DMS53 treated with DMSO at 0.1 percent for 48 hours (cell line): ENCODE results near the gene RBM17.
"Not testable (repeated sequence)": the region's sequence is repeated elsewhere in the genome, so short reads cannot be mapped to it uniquely, and the experiment has no call there.

Experiments used
- DNase-seq: peaks from one replicate; lab custom pipeline; 2025; ENCODE audit not compliant: unreplicated experiment; lab: John Stamatoyannopoulos, UW

RBM17 gene, protein sequence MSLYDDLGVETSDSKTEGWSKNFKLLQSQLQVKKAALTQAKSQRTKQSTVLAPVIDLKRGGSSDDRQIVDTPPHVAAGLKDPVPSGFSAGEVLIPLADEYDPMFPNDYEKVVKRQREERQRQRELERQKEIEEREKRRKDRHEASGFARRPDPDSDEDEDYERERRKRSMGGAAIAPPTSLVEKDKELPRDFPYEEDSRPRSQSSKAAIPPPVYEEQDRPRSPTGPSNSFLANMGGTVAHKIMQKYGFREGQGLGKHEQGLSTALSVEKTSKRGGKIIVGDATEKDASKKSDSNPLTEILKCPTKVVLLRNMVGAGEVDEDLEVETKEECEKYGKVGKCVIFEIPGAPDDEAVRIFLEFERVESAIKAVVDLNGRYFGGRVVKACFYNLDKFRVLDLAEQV

DNA sequence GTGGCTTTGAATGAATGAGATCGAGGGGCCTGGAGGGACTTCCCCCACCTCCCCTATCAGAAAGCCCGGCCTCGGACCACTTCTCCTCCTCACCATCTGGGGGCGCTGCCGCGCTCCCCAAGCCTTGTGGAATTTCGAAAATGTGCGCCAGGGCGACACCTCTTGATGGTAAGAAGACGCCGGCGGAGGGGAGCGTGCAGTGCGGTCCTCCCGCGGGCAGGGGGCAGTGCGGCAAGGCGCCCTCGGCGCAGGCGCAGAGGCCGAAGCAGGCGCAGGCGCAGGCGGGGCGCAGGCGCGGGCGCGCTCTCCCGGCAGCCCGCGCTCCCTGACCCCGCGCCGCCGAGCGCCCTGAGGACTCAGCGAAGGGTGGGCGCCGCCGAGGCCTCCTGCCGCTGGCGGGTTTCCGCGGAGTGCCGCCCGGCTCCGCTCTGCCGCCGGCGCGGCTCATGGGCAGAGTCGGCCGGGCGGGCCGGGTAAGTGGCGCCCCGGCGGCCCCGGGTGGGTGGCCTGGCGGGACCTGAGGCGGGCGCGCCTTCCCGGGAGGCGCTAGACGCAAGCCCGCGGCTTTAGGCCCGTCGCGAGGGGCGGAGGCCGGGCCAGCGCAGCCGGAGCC lies at the start of gene RBM17:
Gene RBM17, plus strand, starts transcription at position 314 of the 613 bp plus-strand sequence. CDS start 8,032 bp downstream, outside the sequence.
- peak; percentile 95 for DNase-seq

DNA sequence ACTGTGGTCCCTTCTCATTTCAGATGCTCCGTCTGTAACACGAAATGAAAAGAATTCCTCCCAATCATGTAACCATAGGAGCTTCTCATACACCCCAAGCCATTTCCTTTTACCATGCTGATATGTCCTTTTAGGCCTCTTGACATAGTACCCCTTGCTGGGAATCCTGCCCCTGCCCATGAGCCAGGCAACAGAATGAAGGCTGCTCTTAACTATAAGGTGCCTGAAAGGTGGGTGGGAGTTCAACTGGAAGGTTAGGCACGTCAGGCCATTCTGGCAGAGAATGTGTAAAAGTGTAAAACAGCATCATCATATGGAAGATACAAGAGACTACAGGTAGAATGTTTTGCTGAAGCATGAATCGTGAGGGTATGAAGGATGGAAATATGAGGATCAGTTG lies 49.1 kb upstream of the RBM17 start:
- DNase-seq, result no peak

DNA sequence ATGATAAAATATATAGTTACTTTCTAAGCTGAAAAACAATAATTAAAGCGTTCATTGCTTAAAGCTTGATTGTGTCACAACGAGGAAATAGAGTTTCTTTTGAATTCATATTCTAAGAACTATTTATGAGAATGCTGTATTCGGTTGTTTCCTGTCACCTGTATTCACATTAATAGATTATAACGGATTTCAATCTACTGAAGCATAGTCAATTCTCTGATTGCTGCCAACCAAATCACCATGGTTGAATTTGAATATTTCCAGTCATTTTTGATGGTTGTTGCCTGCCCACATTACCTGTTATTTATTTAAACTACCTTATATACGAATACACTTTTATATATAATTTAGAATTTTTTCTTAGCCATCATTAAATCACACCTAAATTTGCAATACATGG lies 48.6 kb upstream of the RBM17 start:
- DNase-seq, result no peak

DNA sequence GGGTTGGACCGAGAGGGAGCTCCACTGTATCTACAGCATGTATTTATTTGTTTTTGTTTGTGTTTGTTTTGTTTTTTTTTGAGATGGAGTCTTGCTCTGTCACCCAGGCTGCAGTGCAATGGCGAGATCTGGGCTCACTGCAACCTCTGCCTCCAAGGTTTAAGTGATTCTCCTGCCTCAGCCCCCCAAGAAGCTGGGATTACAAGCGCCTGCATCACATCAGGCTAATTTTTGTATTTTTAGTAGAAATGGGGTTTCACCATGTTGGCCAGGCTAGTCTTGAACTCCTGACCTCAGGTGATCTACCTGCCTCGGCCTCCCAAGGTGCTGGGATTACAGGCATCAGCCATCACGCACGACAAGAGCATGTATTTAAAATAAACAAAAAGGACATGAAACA lies 45.5 kb upstream of the RBM17 start:
- DNase-seq, result not testable (repeated sequence)

DNA sequence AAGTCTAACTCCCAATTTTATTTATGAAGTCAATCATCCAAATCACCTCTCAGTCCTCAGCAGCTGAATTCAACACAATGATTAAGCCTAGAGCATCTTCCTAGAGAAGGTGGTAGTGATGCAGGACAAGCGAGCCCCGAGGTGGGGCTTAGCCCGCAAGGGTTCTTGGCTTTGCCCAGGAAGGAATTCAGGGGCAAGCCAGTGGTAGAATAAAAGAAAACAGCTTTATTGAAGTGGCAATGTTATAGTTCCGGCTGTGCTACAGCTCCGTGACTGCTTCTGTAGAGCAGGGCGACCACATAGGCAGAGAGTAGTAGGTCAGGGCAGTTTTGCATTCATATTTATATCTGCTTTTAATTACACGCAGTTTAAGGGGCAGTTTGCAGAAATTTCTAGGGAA lies 44.8 kb upstream of the RBM17 start:
- DNase-seq, result no peak

DNA sequence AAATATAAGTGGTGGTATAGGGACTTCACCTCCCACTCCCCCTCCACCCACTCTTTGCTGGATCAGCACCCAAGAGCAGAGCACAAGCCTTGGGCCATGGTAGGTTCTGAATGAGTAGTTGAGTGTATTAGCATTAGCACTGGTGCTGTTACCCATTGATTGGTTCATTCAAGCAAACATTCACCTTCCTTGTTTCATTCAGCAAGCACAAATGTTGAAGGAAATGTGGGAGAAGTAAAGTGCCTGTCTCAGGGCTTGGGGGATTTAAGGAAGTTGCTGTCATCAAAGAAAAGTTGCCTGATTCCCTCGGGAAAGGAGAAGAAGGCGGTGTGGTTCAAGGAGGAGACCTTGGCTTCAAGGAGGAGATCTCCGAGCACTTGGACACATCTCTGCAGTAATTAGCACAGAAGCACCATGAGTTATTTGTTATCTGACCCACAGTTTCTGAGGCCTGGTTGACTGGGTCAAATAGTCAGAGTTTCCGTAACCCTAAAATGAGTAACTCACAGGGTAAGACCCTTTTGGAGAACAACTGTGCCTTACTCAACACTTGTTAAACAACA lies 44.0 kb upstream of the RBM17 start:
- DNase-seq, result no peak

DNA sequence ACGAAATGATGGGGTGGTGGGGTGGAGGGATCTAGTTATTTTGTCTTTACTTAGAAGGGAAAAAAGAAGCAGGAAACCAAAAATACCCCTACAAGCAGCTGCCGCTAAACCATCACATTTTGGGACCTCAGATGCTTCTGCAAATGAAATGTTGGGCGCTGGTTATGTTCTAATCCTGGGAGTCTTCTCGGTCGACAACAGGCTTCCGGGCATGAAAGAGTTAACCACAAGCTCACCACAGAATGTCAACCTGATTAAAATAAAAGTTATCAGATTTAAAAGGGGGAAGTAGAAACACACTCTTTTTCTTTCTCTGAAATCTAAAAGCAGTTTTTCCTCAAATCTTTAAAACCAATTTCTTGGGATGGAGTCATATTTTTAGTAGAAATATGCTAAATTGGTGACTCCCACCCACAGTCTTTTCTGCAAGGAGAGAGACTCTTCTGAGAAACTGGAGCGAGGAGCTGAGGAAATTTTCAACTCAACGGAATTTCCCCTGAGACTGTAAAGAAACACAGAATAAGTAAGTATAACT lies 43.5 kb upstream of the RBM17 start:
- no peak for DNase-seq

DNA sequence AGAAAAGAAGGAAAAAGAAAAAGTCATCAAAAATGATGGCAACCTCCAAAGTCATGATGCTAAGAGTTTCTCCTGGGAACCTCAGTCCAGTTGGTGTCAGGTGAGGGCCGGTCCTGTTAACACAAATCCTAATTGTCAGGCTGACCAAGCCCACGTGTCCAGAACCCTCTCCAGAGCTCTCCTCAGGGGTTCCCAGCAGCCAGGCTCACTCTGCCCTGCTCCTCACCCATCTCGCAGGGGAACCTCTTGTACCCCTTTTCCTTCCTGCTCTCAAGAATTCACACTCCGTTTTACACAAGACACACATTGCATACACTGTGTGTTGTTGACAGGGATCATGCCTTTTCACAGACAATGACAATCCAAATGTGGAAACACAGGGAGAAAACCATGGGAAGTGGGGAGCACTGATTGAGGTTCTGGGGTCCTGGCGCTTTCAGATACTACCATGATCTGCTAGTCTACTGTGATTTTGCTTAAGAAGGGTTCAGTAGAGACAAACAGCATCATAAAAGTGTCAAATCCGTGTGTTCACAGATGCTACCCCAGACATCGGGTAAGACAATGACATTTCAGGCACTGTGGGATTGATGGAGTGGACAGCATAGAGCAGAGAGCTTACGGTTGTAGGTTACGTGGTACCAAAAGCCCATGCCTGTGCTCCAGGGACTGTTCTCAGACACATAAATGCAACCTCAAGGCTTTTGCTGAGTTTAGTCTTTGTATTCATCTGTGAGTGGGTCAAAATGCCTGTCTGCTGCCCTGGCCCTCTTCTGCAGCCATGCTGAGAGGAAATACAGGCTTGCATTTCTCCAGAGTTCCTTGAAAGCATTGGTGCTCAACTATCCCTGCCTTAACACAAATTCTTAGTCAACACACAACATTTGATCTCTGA lies 42.7 kb upstream of the RBM17 start:
- DNase-seq, result no peak

DNA sequence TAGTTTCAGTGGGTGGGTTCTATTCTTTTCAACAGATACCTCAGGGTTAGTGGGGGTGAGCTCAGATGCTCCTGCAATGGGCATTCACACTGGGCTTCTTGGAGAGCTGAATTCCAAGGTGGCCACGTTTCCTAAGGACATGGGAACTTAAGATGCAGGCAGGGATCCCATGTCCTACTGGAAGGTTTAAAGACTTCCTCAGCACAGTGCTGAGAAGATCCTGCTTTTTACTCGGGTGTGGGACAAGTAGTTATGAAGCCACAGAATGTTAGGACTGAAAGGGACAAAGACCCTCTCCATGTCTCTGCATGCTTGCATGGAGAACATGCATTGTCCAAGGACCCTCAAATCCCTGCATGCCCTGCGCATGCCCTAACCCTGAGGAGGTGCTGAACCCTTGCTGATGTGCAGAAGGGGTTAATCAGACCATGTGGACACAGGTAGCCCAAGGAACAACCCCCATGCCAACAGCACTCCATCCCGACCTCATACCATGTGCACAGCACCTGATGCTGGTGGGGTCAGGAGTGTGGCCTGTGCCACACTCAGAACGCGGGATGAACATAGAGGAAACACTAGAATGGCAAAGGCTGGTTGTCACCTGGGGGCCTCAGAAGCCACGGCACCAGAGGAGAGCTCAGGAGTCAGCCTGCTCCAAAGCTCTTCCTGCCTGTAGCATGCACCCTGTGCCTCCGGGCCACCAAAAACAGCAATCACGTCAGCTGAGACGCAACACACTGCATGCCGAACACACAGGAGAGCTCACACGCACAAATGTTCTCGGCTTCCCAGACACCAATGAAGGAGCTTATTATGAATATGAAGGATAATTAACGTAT lies 41.8 kb upstream of the RBM17 start:
- no peak for DNase-seq

DNA sequence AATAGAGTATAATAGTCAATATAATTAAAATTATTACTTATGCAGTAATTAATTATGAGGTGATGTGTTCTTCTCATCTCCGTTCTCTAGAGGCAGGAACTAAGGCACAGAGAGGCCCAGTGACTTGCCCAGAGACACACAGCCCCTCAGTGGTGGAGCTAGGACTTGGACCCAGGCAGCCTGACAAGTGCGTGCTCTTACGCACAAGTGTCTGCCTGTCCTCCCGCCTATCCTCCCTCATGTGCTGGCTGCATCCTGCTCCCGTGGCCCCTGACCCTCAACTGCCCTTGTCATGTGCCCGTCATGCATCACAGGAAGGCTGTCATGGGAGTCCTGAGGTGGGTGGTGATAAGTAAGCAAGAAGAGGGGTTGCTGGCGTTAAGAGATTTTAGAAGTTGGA lies 41.0 kb upstream of the RBM17 start:
- DNase-seq, result no peak

DNA sequence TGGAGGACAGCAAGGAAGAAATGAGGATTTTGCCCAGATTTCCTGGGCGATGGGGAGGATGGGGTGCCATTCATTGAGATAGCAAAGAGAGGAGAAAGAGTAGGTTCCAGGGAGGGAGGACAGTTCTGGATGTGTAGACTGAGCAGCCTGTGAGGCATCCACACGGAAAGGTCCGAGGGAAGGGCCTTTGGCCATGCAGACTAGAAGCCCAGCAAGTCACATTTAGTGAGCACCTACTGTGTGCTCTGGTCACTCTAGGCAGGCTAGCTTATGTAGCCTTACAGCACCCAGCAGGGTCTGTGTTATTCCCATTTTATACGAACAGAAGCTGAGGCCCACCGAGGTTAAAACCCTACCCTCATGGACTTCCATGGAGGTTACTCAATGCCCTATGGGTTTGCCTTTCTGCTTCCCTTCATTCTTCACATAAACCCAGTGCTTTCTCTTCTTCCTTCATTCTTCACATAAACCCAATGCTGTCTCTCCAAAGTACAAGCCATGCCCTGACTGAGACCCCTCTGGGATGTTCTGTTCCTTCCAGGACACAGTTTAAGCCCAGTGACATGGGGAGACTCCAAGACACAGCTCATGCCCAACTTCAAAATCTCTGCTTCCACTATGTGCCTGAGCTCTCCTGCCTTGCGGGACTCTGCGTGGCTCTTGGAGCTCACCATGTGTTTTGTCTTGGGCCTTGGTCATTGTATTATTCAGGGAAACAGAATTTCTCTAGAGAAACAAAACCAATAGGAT lies 40.4 kb upstream of the RBM17 start:
- DNase-seq, result no peak

DNA sequence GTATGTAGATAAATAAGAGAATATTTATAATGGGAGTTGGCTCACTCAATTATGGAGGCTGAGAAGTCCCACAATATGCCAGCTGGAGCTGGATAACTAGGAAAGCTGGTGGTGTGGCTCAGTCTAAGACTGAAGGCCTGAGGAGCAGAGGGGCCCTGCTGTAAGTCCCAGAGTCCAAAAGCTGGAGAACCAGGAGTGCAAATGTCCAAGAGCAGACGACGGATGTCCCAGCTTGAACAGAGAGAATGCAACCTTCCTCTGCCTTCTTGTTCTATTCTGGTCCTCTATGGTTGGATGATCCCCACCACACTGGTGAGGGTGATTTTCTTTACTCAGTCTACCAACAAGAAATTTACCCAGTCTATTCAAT lies 39.8 kb upstream of the RBM17 start:
- no peak for DNase-seq

DNA sequence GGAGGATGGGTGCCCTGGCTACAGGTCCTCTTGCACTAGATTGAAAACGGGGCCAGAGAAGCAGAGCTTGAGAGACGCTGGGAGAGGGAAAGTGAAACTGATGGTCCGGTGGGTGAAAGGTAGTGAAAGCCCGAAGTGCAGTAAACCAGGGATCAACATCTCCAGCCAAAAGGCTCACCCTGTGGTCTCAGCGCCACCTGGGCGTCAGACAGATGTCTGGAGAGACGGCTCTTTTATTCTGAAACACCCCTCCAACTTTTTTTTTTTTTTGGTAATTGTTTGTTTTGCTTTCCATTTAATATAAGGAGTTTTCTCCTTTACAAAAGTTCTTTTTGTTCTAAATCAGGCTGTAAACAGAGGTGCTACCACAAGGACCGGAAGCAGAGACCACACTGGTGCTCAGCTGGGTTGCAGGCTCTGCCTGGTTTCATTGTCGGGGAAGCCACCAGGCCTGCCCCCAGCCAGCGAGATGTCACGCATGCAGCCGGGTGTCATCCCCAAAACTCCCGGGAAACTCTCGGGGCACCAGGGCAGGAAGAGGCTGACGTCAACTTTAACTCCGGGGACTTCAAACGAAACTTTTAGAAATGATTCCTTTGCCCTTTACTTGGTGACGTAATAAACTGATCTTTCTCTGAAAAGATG lies 37.9 kb upstream of the RBM17 start:
- DNase-seq, result peak; percentile 58

DNA sequence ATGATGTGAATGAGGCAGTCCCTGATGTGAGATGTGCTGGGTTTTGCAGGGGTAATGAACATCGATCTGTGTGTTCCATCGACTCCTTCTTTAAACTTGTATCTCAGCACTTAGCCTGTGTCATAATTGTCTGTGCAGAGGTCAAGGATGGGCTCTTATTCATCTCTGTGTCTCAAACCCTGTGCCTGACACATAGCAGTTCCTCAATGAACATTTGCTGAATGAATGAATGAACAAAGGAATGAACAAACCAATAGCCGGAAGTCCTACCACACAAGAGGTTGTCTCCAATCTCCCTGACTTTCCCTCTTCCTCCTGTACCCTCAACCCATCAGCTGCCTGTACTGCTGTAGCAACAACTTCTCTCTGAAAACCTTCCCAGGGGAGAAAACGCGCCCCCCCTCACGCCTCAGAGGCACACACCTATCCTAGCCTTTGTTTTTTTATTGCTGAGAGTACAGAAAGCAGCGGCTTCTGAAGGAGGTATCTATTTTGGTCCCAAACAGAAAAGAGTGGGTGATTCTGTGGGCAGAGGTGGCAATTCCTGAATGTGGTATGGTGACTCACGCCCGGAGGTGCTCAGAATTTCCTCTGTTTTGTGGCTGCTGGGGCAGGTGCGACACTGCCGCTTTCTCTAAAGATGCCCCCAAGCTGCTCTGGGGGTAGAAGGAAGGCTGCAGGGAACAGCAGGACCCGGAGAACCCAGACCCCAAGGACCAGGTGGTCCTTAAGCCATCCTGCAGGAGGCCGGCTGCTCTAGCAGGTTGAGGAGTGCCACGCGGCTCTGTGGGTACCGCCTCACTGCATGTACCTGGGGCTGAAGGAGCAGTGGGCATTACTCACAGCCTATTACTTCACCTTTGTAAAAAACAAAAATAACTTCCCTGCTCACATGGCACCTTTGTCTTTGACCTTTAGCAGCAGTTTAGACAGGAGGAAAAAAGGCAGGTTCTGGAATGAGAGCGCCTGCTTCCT lies 36.3 kb upstream of the RBM17 start:
- no peak for DNase-seq

DNA sequence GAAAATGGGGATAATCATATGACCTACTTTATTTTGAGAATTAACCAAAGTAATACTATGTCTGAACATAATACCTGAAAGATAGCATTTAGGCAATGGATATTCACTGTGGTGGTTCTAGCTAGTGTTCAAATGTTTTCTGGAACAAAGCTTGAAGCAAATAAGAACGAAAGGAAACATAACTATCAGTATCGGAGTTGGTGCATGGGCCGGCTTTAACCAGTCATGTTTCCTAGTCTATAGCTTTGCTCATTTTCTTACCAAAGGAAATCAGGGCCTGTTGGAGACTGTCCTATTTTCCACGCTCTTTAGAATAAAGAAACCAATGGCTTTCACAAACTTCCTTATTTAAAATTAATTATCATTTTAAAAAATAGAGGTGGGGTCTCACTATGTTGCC lies 35.5 kb upstream of the RBM17 start:
- no peak for DNase-seq

DNA sequence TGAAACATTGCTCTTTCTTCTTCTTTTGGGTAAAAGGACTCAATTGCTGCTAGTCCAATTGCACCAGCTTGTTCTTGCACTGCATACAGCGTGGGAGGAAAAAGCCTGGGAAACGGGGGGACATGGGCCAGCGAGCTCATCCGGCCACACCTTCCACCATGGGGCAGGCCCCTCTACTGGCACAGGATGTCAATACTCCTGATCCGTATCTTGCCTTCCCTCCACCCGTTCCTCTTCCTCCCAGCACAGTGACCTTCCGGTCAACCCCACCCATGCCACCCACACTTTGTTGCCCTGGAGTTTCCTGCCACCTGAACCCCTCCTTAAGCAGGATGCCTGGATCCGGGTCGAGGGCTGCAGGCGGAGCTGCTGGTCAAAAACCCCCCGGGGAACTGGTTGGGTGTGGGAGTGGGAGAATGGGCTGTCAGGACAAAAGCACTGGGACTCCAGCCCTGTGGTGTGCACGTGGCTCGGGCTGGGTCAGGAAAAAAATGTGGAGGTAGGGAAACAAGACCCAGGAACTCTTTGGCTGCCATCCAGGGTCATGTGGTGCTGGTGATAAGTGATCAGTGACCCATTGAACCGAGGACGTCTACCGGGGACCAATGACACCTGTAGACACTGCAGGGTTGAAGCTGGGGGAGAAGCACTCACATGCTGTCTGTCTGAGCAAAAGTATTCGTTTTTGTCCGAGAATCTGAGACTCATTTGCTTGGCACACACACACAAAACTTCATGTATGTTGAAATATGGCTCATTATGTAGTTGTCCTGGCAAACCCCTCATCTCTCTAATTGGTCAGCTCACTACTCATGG lies 34.8 kb upstream of the RBM17 start:
- no peak for DNase-seq

DNA sequence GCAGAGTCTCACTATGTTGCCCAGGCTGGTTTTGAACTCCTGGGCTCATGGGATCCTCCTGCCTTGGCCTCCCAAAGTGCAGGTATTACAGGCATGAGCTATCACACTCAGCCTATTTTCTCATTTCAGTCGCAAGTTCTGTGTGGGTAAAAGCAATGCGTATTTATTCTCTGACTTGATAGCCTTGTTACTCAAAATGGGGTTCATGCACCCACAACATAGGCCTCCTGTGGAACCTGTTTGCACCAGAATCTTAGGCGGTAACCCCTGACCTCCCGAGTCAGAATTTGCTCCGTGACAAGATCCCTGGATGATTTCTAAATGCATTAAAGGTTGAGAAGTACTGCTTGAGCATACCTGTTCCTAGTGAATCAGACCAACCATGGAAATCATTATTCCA lies 34.0 kb upstream of the RBM17 start:
- DNase-seq, result no peak
